Lower leg skin (tissue), 4 donors: ENCODE data around the gene PPIA. TPM values are rescaled to one million over a fixed set of nuclear protein-coding genes. Genes with fewer than 3 reads are reported as not detected.

Experiments used
- DNase-seq, 2 donors: peaks; one replicate each; pipeline ENCODE4 v3.0.0-alpha.2; 2019; ENCODE audit warnings: low spot score in 2 of 2
- H3K4me3 ChIP-seq: fragments of 200-600 bp; sonication (generic); 2 replicates; pipeline ENCODE4 v1.5.1; 2017; ENCODE audit warnings: mild to moderate bottlenecking, low read depth; ENCODE audit not compliant: poor library complexity, severe bottlenecking
- POLR2A ChIP-seq, 2 donors: fragments of 450-650 bp; IDR thresholded peaks; one replicate each; pipeline ENCODE4 v1.6.1; 2016 to 2017; ENCODE audit warnings: antibody characterized with exemption in 2 of 2, mild to moderate bottlenecking in 1 of 2, moderate library complexity in 1 of 2
- WGBS, 2 donors: methylation state at CpG; one replicate each; pipeline ENCODE4 v1.1.5; 2018; 5-methylcytosine and 5-hydroxymethylcytosine counted together
- intact Hi-C: fragments of 100-400 bp; cut with DNase I; formaldehyde crosslinking; loops from one replicate; pipeline ENCODE4 v1.15.0; 2023; ENCODE audit warnings: low total_unique reads
- total RNA-seq, 4 donors: library from RNA; depleted of rRNA; stranded (reverse); fragments of >200 nt; gene quantifications; one replicate each; pipeline ENCODE4 v1.1.0, GENCODE V29; 2016
- TF ChIP-seq, protein P1 (sequence below), 3 donors: fragments of 450-650 bp; IDR thresholded peaks; one replicate each; pipeline ENCODE4 v1.5.1; 2016; ENCODE audit warnings: antibody characterized with exemption in 3 of 3, mild to moderate bottlenecking in 3 of 3, moderate library complexity in 2 of 3

PPIA gene
- total RNA-seq, 4 donors from 2014 or later = 1,809 to 2,568 (median 2,150) TPM

DNA sequence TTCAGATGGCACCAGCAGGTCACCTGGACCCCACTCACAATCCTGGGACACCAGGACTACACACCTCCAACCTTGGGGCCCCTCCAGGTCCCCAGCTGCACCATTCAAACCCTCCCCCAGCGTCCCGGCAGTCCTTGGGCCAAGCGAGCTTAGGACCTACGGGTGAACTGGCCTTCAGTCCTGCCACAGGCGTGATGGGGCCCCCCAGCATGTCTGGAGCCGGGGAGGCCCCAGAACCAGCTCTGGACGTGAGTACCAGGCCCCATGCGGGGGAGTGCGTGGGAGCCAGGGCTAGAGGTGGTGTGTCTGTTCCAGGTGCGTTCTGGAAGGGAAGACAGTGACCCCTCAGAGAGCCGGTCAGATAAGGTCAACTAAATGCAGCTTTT, 30.1 kb upstream of the PPIA start:
- TF ChIP-seq POLR2A (IDR thresholded peaks at IDR 0.05) = no peak
- TF ChIP-seq, protein P1, sequence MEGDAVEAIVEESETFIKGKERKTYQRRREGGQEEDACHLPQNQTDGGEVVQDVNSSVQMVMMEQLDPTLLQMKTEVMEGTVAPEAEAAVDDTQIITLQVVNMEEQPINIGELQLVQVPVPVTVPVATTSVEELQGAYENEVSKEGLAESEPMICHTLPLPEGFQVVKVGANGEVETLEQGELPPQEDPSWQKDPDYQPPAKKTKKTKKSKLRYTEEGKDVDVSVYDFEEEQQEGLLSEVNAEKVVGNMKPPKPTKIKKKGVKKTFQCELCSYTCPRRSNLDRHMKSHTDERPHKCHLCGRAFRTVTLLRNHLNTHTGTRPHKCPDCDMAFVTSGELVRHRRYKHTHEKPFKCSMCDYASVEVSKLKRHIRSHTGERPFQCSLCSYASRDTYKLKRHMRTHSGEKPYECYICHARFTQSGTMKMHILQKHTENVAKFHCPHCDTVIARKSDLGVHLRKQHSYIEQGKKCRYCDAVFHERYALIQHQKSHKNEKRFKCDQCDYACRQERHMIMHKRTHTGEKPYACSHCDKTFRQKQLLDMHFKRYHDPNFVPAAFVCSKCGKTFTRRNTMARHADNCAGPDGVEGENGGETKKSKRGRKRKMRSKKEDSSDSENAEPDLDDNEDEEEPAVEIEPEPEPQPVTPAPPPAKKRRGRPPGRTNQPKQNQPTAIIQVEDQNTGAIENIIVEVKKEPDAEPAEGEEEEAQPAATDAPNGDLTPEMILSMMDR (IDR thresholded peaks at IDR 0.05) = no peak
- no peak for DNase-seq
- H3K4me3 ChIP-seq = no peak overlapping the region
- intact Hi-C loops = no loop called here
- WGBS, 2 donors = 89 to 96% methylated on average over 11 of the region's 11 CpGs

DNA sequence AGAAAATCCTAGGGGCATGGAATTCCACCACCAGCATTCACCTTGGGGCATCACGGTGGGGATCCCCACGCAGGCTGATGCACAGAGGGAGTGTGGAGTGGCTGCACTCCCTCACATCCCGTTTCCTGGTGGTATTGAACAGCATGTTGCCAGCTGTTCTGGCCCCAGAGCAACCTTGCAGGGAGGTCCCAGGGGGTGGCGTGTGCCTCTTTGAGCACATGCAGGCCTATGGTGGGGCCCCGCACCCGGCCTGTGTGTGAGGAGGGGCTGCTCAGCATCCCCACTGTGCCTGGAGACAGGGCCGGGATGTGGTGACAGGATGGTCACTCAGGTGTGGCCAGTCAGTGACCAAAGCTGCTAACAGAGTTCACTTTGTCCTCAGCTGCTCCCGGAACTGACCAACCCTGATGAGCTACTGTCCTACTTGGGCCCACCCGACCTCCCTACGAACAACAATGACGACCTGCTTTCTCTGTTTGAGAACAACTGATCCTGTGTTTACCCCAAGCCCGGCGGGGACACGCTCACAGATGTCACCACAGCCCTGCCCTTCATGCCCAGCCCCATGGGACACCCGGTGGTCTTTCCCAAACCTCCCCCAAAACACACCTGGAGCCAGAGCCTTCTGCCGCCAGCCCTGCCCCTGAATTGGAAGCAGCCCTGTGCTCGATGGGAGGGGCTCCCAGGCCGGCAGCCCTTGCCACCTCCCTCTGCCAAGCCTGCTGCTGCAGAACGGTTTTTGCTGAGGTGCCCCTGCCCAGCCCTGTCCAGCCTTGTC, 29.2 kb upstream of the PPIA start:
- DNase-seq = no peak
- TF ChIP-seq, protein P1 (IDR thresholded peaks at IDR 0.05) = no peak
- TF ChIP-seq POLR2A (IDR thresholded peaks at IDR 0.05) = no peak
- H3K4me3 ChIP-seq = no peak overlapping the region
- WGBS, 2 donors = 72 to 80% methylated on average over 14 to 19 of the region's 19 CpGs
- intact Hi-C loops = no loop called here

DNA sequence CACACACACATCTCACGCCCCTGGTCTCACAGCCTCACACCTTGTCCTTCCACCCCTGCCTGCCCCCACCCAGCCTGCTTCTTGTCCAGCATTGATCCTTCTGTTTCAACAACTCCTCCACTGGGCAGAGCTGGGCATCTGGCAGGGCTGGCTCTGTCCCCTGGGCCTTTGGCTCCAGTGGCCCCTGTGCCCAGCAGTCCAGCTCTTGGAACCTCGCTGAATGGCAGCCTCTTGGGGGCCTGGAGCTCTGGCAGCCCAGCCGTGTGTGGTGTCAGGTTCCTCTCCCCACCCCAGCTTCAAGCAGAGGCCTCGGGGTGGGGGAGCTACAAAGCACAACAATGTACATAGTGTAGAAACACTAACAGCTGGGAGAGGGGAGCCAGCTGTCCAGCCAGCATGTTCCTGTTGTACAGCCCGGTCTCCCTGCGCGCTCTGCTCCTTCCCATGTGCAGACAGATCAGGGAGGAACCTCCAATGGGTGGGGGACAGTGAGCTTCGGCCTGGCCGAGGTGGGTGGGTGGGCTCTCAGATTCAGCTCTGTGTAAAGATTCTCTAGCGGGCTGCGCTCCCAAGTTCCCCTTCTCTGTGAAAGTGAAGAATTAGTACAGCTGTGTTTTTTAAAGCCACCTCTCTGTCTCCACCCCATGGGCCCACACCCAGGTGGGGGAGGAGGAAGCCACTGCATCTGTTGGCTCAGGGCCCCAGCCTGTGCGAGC, 28.4 kb upstream of the PPIA start:
- peak; percentile 72 to 92 for DNase-seq
- no peak overlapping the region for H3K4me3 ChIP-seq
- TF ChIP-seq, protein P1 (IDR thresholded peaks at IDR 0.05) = no peak
- TF ChIP-seq POLR2A (IDR thresholded peaks at IDR 0.05) = no peak
- 26 to 33% methylated on average over 11 to 12 of the region's 12 CpGs for WGBS, 2 donors
- intact Hi-C loops = no loop called here

DNA sequence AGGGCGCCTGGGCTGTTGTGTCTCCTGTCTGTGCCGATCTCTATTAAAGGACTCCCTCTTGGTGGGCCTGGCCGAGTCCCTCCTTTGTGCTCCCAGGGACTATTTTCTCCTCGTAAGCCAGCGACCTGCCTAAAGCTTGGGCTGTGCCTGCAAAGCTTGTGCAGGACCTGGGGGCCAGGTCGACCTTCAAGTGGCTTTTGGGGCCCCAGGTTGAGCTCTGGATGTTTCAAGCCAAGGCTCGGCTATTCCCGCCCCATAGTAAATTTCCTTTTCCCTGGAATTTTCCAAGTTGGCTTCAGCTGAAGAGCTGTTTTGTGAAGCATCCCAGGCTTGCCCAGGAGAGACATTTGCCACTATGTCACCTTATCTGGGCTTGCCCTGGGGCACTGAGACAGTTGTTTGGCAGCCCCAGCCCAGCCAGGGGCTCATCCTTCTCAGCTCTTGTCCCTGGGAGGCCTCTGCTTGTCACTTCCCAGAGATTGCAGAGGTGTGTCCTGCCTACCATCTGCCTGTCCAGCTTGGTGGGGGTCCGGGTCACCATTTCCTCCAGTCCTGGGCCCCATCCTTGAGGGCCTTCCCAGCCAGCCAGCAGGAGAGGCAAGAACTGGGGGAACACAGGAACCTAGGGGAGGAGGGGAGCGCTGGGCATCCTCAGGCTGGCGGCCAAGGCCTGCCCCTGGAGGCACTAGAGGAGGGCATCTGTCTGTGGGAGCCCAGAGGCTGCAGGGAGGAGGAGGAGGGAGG, 27.7 kb upstream of the PPIA start:
- no peak overlapping the region for H3K4me3 ChIP-seq
- TF ChIP-seq POLR2A (IDR thresholded peaks at IDR 0.05) = no peak
- TF ChIP-seq, protein P1 (IDR thresholded peaks at IDR 0.05) = no peak
- 41 to 42% methylated on average over 9 to 11 of the region's 11 CpGs for WGBS, 2 donors
- no peak for DNase-seq
- intact Hi-C loops = no loop called here

DNA sequence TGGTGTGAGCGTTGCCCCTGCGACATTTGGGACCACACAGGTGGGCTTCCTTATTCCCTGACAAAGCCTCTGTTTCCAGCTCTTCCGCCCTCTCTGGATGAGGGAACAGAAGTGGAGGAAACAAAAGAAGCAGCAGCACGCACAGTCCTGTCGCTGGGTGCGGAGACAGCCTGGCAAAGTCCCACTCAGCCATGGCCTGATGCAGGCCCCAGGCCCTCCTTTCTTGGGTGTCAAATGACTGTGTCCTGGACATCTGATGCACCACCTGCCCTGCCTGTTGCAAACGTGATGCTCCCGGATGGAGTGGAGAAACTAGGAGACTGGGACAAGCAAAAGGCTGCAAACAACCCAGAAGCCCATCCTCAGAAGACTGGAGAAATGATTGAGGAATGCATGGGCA, 27.1 kb upstream of the PPIA start:
- TF ChIP-seq, protein P1 (IDR thresholded peaks at IDR 0.05) = no peak
- no peak for TF ChIP-seq POLR2A (IDR thresholded peaks at IDR 0.05)
- WGBS, 2 donors = 52 to 56% methylated on average over 8 of the region's 8 CpGs
- intact Hi-C loops = no loop called here
- DNase-seq = no peak
- no peak overlapping the region for H3K4me3 ChIP-seq
